SH-SY5Y (cell line): ENCODE data around the gene PIP4K2A.

ENCODE experiments used
- GATA2 ChIP-seq: IDR thresholded peaks from 2 replicates; pipeline ENCODE4 v1.6.1; 2011; ENCODE audit warnings: mild to moderate bottlenecking, low read depth, low read length
- GATA3 ChIP-seq: IDR thresholded peaks from 2 replicates; pipeline ENCODE4 v1.6.1; 2011; ENCODE audit warnings: low read depth, mild to moderate bottlenecking, low read length, moderate library complexity

Gene PIP4K2A

GRCh38 chr10:22518167-22518724 lies 196.1 kb downstream of the PIP4K2A start:
- no peak for TF ChIP-seq GATA3
- TF ChIP-seq GATA2, result no peak

GRCh38 chr10:22515009-22515408 lies 199.4 kb downstream of the PIP4K2A start:
- TF ChIP-seq GATA3, result no peak

- no peak for TF ChIP-seq GATA3
- TF ChIP-seq GATA2, result no peak
Measured at GRCh38 chr10:22505911-22506685, 208.3 kb downstream of the PIP4K2A start.

- no peak for TF ChIP-seq GATA3
- TF ChIP-seq GATA2, result no peak
Measured at GRCh38 chr10:22504766-22505165, 209.6 kb downstream of the PIP4K2A start.

GRCh38 chr10:22503315-22504088 lies 210.9 kb downstream of the PIP4K2A start:
- TF ChIP-seq GATA2 (no peak), GATA3 (no peak)

- TF ChIP-seq GATA3 (no peak), GATA2 (no peak)
Measured at GRCh38 chr10:22501863-22502262, 212.5 kb downstream of the PIP4K2A start.

GRCh38 chr10:22501413-22501812 lies 213.0 kb downstream of the PIP4K2A start:
- no peak for TF ChIP-seq GATA3
- no peak for TF ChIP-seq GATA2

GRCh38 chr10:22500656-22501340 lies 213.6 kb downstream of the PIP4K2A start:
- TF ChIP-seq GATA2 (peak; percentile 93), GATA3 (peak; percentile 89)

- TF ChIP-seq GATA3 (no peak), GATA2 (no peak)
Measured at GRCh38 chr10:22495396-22495795, 219.0 kb downstream of the PIP4K2A start.

GRCh38 chr10:22494007-22494406 lies 220.4 kb downstream of the PIP4K2A start:
- TF ChIP-seq GATA2, result no peak
- TF ChIP-seq GATA3, result no peak

GRCh38 chr10:22491931-22492615 lies 222.3 kb downstream of the PIP4K2A start:
- TF ChIP-seq GATA3, result no peak
- TF ChIP-seq GATA2, result no peak

GRCh38 chr10:22491480-22491879 lies 222.9 kb downstream of the PIP4K2A start:
- no peak for TF ChIP-seq GATA3
- no peak for TF ChIP-seq GATA2

GRCh38 chr10:22489975-22490374 lies 224.4 kb downstream of the PIP4K2A start:
- no peak for TF ChIP-seq GATA3
- TF ChIP-seq GATA2, result no peak

- no peak for TF ChIP-seq GATA3
- no peak for TF ChIP-seq GATA2
Measured at GRCh38 chr10:22489467-22489866, 224.9 kb downstream of the PIP4K2A start.

- TF ChIP-seq GATA2, result no peak
- no peak for TF ChIP-seq GATA3
Measured at GRCh38 chr10:22486431-22486830, 227.9 kb downstream of the PIP4K2A start.
